ENCODE data around the gene MRPS5.

MRPS5 gene

DNA sequence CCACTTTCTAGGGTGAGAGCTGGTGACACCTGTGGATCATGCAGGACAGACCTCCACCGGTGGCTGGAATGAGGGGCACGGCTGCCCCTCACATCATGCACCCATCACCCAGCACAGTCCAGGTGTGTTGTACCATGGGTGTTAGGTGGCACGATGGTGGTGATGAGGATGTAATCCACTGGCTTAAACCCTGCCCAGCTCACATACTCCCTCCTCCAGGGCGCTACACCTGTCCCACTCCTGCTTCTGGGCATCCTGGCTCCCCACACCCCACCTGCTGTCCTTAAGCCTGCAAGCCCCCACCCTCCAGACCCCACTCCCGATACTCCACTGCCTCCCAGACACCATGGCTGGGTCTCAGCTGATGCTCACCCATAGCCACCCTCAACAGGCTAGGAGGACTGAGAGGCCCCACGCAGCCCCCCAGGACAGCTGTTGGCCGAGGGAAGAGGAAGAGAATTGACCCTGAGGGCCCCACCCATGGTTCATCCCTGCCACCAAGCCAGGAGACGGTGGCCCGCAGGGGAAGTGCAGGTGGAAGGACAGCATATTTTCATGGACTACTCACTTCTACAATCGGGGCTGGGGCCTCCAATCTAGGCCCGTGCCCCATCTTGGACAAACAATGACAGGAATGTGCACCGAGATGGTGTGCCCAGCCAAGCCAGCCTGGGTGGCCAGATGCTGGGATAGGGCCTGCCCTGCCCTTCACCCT is 61.8 kb downstream of the MRPS5 start:
- no peak for DNase-seq

DNA sequence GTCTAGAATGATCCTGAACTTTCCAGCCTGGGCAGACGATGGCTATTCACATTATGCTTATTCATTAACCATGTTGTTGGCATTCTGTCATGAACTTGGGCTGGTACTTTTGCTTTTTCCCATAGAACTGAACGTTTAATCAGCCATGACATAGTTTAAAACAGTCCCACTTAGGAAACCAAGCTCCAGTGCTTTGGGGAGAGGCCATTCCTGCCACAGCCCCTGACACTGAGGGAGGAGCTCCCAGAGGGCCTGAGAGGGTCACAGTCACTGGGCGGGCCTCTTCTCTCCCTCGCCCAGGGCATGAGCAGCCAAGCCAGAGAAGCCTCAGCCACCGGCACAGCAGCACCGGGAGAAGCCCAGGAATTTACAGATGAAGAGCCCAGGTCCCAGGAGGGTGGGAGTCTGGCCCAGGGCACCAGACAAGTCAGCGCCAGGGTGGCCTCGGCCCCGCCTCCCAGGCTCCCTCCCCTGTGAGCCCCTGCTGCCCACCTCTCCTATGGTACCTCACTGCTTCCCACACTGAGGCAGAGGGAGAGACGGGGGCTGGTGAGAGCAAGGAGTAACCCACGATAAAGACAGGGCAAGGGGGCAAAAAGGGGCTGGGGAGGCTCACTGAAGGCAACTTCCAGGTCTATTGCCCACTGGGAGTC is 62.5 kb downstream of the MRPS5 start:
- no peak for DNase-seq

DNA sequence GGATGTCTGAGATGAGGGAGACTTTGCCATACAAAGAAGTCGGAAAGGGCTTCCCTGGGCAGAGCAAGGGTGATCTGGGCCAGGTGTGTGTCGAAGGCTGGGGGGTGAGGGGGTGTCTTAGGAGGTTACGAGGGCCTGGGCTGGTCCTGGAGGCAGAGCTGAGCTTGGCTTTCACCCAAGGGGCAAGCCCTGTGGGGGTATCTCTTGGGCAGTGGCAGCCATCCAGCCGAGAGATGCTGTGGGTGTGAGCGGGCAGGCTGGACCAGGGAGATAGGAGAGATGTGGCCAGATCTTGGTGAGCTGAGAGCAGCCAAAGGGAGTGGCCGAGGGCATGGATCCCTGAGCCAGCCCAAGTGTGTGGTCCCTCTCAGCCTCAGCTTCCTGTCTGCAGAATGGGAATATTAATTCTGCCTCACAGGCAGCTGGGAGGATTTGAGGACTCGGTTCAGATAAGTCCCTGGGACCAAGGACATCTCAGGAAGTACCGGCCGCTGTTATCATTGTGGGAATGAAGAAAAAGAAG is 63.1 kb downstream of the MRPS5 start:
- DNase-seq = no peak

DNA sequence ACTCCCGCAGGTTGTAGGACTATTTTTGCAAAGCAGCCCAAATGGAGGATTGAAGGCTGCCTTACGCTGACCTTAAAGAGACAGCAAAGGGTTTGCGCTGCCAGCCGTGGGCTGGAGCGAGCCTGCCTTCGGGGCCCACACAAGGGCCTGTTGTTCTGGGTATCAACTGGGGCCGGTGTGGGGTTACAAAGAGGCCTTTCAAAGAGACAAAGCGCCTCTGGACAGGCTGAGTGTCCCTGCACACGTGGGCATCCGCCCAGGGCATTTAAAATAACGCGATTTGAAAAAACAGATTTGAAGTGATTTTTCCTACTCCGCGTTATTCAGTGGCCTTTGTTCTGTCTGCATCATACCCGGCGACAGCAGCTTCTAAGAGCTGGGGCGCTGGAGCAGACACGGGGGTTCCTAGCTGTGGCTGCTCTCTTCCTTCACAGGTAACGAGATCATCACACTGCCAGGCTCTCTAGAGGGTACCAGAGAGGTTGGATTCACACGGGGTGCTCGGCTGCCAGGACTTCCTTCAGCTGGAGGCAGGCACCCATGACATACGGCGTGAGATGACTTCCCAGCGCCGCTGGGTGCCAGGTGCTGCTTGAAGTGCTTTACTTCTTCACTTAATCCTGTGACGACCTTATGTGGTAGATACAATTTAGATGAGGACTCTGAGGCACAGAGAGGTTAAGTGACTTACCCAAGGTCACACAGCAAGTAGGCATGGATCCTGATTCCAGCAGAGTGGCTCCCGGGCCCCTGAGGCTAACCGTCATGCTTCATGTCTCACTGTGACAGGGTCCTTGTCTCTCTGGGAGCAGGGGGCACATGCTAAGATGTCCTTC is 63.9 kb downstream of the MRPS5 start:
- no peak for DNase-seq

DNA sequence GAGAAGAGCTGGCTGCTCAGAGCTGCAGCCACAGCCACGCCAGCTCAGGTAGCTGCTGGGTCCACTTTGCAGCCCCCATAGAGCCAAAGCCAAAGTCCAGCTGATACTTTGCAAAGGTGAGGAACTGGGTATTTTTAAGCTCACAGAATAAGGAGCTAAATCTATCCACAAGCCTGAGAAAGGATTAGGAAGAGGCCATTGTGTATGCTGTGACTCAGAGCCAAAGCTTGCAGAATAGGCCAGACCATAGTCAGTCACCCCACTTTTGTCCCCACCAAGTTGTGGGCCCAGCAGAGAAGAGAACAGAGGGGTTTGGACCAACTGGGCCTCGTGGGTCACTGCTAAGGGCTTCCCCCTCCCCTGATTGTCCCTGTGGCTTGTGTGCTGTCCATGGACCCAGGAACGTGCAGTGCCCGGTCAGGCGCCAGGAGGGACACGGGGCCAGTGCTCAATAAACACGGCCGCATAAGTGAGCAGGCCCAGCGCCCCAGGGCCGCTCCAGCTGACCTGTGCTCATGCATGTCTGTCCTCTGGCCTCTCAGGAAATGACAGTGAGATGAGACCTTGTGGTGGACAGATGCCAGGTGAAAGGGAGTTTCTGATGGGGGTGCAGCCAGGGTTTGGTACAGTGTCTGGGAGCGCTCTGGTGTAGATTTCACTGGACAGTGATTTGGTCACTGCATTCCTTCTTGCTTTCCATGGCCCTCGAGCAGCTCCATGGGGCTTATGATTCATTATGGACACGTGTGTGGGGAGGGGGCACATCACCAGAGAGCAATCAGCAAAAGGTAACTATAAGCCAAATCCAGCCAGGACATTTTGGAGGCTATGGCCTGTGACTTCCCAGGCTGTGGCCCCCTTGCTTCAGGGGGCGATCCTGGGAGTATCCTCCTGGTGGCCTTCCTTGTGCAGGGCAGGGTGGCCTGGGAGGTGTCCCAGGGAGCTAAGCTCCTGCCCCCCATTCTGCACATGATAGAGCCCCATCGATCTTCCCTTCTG is 64.8 kb downstream of the MRPS5 start:
- no peak for DNase-seq

DNA sequence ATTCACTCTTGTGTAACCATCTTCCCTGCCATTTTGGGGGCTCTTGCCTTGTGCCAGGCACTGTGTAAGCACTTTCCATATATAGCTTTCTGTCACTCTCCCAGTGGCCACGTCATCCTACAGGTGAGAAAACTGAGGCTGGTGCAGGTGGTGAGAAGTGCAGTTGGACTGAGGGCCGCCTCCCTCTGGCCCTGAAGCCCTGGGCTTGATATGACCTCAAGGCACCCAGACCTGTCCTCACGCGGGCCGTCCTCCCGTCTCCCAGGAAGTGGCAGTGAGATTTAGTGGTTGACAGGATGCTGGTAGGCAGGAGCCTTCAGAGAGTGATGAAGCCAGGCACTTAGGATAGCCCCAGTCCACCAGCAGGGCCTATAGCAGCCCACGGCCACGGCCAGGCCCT is 65.6 kb downstream of the MRPS5 start:
- DNase-seq = no peak

DNA sequence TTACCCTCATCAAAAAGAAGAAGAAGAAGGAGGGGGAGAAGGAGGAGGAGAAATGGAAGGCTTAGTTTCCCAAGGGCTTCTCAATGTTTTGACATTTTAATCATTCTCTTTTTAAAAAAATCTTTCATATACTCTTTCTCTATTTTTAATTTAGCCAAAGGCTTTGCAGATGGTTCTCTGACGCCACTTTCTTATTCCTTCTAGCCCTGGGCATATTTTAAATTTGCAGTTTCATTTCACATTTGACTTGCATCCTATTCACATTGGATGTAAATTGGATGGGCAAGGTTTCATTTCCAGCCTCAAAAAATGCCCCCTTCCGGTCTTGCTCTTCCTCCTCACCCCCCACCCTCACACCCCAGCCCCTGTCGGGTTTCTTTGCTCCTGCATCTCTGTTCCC is 66.3 kb downstream of the MRPS5 start:
- DNase-seq = no peak

DNA sequence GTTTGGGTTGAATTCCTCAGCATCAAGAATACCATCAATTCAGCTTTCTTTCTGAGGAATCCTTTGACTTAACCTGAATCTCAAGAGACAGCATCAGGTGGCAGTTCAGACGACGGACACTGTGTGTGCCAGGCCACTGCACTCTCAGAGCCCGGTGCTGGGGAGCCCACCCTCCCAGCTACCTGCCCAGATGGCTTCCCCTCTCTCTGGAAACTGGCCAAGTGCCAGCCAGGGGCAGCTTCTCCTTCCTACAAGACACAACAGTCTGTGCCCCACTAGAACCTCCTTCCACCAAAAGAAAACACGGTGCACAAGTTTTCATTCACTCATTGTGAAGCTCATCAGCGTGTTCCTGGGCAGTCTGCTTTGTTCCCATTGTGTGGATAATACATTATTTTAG is 67.6 kb downstream of the MRPS5 start:
- no peak for DNase-seq

DNA sequence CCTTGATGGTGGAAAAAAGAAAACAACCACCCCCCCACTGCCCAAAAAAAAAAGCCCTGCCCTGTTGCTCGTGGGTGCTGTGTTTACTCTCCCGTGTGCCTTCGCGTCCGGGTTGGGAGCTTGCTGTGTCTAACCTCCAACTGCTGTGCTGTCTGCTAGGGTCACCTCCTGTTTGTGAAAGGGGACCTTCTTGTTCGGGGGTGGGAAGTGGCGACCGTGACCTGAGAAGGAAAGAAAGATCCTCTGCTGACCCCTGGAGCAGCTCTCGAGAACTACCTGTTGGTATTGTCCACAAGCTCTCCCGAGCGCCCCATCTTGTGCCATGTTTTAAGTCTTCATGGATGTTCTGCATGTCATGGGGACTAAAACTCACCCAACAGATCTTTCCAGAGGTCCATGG is 68.1 kb downstream of the MRPS5 start:
- DNase-seq = no peak

DNA sequence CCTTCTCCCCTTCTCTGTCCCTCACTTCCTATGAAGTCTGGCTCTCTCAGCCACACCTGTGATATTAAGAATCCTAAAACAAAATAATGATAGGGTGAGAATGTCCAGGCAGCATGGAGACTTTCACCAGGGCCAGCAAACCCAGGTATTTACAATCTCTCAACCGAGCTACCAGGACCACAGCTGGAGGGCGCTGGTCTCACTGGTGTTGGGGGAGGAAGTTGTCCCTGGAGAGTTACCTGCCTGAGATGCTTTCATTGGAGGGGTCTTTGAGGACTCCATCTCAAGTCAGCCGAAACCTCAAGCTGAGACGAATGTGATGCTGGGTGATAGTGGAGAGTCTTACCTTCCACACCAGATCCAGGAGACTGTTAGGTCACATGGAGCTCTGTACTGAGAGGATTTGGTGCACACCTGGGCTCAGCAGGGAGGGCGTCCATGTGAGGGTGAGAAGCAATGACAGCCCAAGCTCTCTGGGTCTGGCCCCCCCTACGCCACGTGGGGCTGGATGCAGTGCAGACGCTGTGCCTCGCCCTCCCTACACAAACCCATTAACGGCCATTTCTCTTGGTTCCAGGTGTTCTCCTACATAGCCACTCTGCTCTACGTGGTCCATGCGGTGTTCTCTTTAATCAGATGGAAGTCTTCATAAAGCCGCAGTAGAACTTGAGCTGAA is 68.7 kb downstream of the MRPS5 start:
- DNase-seq = no peak

DNA sequence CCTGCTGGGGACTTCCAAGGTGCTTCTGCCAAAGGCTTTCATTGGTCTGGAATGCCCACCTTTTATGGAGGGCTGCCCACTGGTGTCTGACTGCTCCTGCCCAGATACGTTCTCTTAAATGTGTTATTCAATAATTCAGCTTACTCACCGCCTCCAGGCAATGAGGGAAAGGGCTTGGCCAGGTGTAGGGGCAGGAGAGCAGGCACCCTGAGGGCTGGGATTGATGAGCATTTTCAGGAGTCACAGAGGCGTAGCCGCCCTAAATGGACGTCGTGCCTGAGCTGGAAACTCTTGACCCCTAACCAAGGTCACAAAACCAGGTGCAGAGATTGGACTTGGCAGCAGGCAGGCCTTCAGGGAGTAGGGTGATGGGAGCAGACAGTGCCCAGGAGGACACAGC is 69.3 kb downstream of the MRPS5 start:
- no peak for DNase-seq

DNA sequence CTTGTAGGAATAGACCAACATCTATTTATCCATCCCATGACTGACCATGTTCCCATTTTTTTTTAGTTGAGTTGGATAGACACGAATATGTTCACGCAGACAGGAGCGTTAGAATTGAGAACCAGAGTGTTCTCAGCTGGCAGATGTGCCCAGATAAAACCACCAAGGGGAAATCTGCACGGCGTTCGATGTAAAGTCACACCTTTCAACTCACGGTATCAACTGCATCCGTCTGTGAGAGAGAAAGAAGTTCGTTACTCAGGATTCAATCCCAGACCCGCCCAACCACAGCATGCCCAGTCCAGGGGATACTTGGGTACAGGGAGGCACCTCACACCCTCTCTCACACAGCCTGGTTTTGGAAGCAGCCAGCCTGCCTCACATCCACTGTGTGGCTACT is 70.0 kb downstream of the MRPS5 start:
- no peak for DNase-seq

DNA sequence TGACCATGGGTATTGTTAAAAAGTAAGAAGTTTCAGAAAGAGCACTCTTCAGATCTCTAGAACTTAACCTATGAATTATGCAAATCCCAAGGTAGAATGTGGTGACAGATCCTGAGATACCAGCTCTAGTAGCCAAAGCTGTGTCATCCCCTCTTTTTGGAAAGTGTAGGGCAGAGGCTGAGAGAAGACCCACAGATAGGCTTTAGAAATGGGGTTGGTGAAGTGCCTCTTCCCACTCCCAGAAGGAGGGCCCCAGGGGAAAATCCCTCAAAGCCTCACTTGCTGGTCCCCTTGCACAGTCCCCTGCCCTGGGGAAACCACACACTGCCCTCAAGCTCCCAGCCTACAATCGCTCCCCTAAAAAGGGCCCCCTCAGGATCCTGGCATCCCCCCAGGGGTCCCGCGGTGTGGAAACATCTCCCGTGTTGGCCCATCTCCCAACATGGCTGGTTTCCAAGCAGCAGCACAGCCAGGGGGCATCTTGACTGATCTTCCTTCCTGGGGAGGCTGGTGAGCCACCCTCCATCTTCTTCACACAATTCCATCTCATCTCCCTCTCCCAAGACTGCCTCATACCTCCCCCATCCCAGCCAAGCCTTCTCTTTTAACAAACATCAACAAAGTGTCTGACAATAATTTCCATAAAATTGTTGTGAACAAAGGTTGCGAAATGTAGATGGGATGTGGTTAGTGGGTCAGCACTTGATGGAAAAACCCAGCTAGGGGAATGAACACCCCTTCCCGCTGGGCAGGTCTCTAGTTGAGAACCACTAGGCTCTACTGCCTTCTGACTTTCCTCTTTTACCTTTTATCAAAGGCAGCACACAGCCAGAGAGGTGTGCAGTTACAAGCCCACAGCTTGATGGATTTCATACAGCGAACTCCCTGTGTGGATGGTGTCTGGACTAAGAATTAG is 71.0 kb downstream of the MRPS5 start:
- no peak for DNase-seq

DNA sequence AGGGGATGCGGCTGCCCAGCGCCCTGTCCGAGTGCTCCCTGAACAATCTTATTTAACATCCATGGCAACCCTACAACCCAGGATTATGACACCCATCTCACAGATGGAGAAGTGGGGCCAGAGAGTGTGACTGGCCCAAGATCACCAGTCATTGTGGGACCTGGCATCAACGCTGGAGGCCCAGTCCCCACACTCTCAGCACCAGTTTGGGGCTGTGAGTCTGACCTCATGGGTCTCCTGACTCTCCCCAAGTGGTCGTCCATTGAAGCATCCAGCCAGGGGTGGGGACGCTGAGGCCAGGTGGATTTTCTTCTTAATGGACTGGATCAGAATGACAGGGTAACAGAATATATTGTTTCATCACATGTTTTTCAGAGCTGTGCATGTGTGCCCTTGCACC is 71.6 kb downstream of the MRPS5 start:
- DNase-seq = no peak

DNA sequence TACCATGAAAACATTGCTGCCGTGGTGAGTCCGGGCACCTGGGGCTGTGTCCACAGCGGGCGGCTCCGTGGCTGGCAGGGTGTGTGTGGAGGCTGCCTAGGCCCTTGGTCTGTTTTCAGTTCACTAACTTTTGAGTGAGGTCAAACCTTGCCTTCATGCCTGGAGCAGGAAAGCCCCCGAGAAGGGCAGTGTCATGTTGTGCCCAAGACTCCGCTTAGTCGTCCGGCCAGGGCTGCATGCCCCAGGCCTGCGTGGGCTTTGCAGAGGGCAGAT is 72.0 kb downstream of the MRPS5 start:
- no peak for DNase-seq

DNA sequence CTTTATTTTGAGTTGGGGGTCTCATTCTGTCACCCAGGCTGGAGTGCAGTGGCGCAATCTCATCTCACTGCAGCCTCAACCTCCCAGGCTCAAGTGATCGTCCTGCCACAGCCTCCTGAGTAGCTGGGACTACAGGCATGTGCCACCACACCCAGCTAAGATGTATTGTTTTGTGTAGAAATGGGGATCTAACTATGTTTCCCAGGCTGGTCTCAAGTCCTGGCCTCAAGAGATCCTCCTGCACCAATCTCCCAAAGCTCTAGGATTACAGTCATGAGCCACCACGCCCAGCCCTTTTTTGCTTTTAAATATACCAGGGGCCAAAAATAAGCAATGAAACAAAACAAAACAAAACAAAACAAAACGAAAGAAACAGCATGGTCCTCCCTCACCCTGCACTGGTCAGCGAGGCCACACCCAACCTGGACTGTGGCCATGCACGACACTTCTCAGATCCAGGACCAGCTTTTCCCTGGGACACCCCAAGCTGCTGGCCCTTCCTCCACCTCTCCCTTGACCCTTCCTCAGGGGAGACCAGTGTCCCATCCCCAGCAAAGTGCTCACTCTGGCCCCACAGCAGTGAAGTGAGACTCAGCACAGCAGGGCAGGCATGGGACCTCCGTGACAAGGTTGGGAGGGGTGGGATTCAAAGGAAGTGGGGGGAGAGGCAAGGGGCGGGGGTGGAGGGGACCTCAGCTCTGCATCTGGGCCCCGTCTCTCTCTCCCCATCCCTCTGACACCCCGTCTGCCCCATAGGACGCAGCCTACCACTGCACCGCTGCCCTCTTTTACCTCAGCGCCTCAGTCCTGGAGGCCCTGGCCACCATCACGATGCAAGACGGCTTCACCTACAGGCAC is 72.6 kb downstream of the MRPS5 start:
- no peak for DNase-seq

DNA sequence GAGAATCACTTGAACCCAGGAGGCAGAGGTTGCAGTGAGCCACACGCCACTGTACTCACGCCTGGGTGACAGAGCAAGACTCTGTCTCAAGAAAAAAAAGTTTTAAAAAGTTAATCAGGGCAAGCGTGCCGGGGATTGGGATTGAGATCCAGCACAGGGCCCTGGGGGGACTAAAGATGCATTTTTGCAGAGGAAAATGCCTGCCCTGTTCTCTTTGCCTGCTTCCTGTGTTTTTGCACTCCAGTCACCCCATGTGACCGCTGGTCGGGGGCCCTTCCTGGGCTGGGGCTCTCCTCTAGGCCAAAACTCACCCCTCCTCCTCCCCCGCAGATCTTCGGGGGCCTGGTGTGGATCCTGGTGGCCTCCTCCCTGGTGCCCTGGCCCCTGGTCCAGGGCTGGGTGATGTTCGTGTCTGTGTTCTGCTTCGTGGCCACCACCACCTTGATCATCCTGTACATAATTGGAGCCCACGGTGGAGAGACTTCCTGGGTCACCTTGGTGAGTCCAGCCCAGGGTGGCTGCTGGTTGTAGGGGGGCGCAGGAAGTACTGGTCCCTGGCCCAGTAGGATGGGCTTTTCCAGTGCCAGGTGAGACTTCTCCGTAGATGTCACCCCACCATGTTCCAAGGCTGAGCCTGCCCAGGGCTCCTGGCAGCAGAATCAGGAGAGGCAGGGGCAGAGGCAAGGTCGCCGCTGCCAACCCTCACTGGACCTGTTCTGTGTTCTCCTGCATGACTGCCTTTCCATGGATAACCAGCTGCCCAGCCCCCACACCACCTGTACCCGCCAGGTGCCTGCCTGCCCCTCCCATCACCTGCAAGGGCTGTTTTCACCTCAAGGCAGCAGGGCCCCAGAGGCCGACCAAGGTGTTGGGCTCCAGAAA is 73.7 kb downstream of the MRPS5 start:
- no peak for DNase-seq

DNA sequence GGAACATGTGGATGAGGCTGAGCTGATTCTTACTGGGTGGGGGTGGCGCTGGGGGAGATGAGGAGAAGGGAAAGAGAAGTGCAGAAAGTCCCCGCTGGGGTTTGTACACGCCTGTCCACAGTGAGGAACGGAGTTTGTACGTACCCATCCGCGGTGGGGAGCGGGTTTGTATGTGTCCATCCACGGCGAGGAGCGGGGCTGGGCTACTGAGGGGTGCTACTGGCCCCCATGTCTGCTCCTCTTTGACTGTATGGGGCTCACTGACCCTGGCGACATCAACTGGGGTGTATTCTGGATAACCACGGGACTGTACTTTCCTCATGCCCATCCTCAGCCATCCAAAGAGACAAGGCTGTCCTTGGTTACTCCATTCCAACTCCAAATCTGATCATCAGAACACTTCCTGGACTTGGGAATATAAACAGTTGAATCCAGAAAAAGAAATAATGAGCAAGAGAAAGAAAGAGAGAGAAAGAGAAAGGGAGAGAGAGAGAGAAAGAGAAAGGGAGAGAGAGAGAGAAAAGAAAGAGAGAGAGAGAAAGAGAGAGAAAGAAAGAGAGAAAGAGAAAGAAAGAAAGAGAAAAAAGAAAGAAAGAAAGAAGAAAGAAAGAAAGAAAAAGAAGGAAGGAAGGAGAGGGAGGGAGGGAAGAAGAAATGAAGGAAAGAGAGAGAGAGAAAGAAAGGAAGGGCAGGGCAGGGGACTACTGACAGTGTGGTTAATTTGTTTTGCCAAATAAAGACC is 75.1 kb downstream of the MRPS5 start:
- no peak for DNase-seq

Data from fibroblast of skin of abdomen (primary cell).